GM19351 (cell line): ENCODE results near the gene MAGI1.
A peak's percentile ranks its signal among the peaks of the same experiment; 100 is the strongest.
"Not testable (repeated sequence)": the region's sequence is repeated elsewhere in the genome, so short reads cannot be mapped to it uniquely, and the experiment has no call there.

Source experiments
- ATAC-seq: cut with Tn5 transposase; IDR thresholded peaks from one replicate; pipeline ENCODE4 v1.9.1; 2021; ENCODE audit warnings: mild to moderate bottlenecking, moderate library complexity; ENCODE audit not compliant: unreplicated experiment

MAGI1 gene

DNA sequence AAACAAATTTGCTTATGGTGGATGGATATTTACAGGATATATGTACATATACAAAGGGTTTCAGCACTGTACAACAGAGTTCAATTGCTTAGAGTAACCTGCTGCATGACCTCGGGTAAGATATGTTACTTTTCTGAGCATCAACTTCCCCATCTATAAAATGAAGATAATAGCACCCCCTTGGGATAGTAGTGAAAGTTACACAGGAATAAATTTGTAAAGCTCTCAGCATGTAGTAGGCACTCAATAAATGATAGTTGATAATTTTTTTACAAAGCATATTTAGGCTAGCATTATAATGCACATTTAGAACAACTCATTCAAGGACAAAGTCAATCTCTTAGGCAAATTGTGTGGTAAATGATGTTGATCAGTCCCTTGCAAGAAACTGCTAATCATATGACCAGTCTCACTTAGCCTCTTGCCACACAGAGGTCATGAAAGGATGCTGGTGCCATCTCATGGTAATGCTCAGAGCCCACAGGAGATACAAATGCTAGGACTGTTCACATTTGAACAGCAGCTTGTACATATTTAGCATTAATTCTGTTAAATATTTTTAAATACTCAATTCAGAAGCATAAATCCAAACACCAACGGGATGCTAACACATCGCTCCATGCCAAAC is 123.9 kb downstream of the MAGI1 start:
- peak; percentile 74 for ATAC-seq

DNA sequence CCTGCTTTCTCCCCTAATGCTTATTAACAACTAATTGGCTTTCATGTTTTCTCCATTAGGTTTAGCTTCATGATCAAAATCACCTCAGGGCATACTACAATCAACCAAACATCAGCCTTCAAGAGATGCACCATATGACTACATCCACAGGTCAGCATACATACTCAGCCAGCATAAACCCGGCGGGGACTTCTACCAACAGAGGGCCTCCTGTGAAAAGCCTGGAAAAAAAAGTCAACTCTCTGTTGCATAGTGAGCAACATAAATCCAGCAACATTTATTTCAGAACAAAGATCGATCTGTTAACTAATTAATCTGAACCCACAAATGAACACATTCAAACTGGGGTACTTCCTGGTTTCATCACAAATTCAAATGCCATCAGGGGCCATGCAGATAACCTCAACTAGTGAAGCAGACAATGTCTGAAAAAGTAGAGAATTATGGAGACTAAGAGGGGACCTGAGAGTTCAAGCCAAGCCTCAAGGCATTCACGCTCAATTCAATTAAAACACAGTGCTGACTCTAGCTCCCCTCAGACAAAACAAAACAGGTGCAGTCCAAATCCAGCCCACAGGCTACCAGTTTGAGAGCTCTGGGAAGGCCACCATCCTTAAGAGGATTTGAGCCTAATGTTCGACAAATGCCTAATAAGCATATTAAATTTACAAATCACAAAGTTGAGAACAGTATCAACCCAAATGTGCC is 124.5 kb downstream of the MAGI1 start:
- ATAC-seq = no peak

DNA sequence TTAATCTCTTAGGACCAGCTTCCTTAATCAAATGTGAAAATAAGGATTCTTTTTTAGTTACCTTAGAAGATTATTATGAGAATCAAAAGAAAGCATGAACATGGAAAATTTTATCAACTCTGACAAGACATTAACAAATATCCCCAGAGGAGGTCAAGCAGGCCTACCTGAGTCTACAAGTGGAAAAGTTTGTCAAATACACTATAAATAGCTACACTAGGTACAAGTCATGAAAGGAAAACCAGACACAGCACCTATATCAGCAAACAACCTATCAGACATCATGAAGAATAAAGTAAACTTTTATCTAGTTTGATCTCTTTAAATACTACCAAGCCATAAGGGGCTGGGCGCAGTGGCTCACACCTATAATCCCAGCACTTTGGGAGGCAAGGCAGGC is 126.1 kb downstream of the MAGI1 start:
- ATAC-seq = no peak

DNA sequence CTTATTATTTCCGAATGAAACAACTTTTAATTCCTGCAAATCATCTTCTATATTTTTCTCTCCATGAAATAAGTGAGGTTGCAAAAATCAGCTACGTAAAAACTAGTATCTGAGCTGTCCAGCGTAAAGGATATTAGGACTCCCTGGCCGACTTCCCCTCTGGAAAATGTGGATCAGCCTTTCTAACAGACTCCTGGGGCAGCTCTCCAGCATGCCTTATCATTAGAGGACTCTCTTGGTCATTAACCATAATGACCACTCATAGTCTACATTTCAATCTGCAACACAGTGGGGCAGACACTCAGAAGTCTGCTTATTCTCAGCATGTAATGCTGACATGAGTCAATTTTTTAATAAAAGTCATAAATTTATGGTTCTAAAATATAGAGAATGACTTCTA is 130.1 kb downstream of the MAGI1 start:
- ATAC-seq = no peak

DNA sequence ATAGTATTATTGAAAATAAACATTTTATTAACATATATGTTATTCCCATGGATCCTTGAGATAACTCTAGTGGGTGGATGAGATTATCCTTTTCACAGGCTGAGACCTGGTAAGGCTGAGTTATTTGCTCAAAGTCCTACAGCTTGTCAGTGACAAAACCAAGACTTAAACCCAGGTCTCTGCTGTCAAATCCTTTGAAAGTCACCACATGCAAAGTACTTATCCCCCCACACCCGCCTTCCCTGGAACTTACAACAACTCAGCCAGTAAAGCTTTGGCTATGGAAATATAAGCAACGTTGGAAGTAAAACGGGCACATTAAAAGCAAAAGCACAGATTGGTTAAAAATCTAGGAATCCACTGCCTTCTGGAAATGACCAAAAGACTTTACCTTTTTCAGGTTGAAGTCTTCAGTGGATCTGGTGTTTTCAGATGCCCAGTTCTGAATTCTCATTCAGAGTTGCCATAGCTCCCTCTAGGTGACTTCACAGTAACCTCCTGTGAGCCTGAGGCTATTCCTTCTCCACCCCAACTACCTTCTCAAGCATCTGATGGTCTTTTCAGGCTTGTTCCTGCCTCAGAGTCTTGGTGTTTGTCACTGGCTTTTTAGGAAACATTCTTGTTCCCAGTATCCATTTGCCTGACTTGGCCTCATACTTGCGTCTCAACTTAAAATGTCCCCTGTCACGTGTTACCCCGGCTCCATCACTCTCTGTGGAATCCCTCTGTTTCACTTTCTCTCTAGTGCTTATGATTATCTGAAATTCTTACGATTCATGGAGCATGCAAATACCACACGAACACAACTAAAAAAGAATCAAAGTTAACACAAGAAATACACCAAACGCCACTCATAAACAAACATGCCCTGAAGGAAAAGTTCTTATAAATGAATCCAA is 131.2 kb downstream of the MAGI1 start:
- no peak for ATAC-seq

DNA sequence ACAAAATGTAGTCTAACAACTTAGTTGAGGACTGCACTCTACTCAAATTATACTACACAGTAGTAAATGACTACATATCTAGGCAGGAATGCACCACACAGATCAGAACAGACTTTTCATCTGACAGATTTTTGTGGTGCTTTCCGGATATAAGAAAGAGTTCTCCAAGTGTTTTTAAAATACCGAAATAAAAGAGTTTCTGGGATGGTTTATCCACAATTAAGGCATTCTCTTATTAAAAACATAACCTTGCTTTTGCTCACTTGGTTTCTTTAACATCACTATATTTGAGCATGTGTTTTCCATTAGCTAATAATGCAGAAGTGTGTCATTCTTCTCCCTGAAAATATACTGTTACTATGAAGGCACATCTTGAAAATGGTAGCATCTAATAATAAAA is 132.9 kb downstream of the MAGI1 start:
- no peak for ATAC-seq

DNA sequence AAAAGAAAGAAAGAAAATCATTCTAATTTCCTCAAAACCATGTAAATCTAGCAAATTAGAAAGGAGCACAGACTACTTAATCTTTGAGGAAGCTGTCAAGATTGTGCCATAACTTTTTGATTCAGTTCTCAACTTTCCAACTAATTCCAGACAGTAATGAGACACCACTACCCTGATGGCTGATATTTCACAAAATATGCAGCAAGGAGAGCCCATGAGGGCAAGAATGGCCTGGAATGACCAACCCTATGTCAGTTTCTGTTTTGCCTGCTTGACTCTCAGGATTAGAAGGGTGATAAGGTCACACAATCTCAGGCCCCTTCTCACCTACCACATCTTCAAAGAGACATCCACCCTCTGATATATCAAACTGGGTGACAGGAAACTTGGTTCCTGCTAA is 134.7 kb downstream of the MAGI1 start:
- no peak for ATAC-seq

DNA sequence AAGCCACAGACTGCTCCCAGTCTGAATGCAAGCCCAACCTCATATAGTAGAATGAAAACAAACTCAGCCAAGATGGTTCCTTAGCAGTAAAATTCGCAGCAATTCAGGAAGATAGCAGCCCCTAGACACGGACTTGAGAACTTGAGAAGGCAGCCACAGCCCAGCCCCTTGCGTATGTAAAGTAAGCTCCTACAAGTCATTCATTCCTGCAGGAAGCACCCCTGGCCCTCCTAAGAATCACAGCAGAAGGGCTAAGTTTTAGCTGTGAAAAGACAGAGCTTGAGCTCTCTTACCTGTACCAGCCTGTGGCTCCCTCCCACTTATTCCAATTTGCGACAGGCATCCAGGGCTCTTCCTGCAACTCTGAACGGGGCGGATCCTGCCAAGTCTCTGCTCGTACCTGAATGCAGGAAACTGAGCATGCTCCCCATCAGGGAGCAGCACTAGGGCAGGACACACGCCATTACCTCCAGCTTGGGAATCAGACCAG is 136.4 kb downstream of the MAGI1 start:
- no peak for ATAC-seq

DNA sequence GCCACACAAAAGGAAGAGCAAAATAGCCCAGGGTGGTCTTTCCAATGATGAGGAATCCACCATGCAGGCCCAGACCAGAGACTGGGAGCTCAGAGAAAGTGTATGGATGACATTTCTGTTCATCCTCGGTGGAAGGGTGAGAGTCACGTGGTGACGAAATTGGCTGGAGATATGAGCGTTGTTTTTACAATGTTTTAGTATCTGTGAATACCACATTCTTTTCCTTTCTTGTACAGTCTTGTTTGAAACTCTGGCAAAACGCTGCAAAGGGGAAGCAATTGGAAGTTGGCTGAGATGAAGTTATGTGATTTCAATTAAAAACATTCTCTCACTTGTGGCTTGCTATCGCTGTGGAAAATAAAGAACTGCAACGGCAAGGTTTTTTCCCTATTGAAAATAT is 137.5 kb downstream of the MAGI1 start:
- no peak for ATAC-seq

DNA sequence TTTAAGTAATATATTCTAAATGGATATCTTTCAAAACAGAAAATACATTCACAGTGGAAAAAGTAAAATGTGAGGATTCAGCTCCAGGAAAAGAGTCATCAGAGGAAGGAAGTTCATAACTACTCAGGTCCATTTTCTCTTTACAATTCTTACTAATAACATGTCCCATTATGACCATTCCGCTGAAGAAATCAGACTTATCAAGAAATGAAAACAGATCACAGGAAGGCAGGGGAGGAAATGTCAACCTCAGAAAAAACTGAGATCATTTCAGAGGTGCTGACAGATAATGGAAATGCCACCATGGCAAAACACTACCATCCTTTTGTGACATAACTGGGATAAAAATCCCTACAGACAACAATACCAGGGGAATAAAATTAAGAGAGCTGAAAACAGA is 139.5 kb downstream of the MAGI1 start:
- no peak for ATAC-seq

DNA sequence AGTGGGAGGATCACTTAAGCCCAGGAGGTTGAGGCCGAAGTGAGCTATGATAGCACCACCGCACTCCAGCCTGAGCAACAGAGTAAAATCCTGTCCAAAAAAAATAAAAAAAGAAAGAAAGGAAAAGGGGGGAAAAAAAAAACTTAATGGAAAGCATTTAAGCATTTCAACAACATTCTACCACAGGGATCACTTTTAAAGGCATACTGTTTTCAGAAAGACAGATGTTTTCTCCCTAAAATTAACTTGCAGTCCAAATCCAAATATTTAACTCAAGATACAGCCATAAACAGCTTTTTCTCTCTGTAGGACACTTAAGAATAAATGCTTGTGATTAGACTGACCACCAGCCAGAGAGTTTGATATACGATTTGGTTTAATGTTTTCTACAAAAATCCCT is 141.0 kb downstream of the MAGI1 start:
- ATAC-seq = no peak

DNA sequence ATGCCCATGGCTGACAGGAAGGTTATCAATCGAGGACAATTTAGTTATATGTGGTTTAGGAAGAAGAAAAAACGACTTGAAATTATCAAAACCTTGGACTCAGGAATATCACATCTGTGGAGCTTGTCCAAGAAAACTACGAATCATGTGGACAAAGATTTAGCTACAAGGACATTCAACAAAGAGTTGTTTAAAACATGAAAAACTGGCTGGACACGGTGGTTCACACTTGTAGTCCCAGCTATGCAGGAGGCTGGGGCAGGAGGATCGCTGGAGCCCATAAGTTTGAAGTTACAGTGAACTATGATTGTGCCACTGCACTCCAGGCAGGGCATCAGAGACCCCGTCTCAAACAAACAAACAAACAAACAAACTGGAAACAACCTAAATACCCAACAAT is 142.4 kb downstream of the MAGI1 start:
- no peak for ATAC-seq

DNA sequence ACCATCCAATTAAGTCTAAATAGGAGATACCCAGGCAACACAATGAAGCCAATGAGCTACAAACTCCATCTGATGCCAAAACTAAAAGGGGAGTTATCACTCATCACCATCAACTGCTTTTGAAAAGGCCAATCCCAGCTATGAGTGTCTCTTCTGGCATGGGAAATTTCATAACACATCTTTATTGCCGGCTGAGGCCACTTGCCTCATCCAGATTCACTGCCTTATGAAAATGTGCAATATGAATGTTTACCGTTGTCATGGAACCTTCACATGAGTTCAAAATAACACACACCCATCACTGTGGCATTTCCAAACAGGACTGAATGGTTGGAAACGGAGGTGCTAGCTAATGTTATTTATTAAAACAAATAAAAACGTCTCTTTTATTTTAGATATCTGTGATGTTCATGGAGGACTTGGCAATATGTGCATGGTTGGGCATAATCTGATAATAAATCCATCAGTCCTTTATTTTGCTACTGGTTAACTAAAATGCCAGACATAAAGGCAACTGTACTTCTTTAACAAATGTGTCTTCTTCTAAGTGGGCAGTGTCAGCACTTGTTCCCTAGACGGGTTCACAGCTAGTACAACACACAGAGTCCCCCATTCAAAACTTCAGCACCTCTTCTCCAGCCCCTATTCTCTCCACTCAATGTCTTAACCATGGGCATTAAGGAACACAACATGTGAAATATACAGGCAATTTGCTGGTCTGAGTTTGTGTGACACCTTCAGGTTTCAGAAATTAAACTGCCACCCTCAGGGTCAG is 143.9 kb downstream of the MAGI1 start:
- no peak for ATAC-seq

DNA sequence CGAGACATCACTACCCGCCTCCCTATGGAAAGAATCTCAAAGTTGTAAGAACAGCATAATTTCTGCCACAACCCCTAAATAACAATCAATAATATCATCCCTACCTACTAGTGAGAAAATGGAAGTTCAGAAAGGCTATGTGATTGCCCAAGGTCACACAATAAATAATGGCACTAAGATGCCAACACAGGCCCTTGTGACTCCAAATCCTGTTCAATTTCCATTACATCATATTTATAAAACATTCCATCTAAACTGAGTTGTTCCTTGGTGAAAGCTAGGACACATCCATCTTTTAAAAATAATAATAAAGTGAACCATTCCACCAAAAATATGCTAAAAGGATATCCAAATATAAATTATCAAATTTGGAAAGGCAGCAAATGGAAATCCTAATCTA is 144.6 kb downstream of the MAGI1 start:
- no peak for ATAC-seq

DNA sequence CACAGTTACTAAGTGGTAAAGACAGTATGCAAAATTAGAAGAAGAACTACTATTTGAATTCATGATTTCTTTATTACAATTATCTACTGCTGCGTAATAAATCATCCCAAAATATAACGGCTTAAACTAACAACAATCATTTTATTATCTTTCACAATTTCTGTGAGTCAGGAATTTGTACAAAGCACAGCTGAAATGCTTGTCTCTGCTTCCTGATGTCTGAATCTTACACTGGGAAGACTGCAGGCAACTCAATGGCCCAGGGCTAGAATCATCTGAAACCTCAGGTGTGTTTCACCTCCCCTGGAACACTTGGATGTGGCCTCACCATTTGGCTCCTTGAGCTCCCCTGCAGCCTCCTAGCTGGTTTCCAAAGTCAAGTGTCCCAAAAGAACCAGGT is 145.1 kb downstream of the MAGI1 start:
- no peak for ATAC-seq

DNA sequence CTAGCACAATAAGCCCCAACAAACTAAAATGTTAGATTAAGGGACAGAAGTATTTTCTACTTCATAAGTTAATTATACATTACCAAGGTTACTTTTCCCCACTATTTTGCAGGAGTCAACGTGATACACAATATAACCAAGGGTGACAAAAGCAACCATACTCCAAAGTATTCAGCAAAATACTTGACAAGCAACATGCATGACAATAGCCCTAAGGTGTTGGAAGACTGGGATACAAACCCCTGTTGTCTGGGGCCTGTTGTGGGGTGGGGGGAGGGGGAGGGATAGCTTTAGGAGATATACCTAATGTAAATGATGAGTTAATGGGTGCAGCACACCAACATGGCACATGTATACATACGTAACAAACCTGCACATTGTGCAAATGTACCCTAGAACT is 147.2 kb downstream of the MAGI1 start:
- not testable (repeated sequence) for ATAC-seq

DNA sequence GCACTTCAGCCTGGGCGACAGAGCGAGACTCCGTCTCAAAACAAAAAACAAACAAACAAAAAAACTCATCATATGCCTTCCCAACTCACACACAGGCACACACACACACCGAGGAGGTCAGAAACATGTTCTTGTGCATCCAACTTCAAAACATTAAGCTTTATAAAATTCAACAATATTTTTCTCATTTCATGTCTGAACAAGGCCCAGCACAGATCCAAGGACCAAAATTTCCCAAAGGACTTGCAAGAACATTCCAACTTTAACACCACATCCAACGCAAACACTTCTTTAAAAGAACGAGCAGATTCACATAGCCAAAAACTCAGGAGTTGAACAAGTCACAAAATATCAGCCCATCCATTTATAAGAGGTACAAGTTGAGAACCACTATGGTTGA is 148.4 kb downstream of the MAGI1 start:
- no peak for ATAC-seq

DNA sequence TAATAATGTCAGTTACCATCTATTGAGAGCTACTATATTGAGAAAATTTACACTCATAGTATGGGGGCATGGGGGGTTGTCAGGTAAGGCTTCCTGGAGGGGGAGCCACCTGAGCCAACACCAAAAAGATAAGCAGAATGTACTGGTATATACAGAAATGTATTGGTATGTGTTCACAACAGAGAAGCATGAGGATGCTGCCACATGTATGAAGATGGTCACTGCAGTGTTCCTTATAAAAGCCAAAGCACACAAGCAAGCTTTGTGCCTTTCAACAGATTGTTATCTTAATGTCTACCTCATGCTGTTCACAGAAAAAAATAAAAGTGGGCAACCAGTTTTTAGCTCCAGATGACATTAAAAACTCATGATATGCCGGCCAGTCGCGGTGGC is 149.0 kb downstream of the MAGI1 start:
- ATAC-seq = no peak

DNA sequence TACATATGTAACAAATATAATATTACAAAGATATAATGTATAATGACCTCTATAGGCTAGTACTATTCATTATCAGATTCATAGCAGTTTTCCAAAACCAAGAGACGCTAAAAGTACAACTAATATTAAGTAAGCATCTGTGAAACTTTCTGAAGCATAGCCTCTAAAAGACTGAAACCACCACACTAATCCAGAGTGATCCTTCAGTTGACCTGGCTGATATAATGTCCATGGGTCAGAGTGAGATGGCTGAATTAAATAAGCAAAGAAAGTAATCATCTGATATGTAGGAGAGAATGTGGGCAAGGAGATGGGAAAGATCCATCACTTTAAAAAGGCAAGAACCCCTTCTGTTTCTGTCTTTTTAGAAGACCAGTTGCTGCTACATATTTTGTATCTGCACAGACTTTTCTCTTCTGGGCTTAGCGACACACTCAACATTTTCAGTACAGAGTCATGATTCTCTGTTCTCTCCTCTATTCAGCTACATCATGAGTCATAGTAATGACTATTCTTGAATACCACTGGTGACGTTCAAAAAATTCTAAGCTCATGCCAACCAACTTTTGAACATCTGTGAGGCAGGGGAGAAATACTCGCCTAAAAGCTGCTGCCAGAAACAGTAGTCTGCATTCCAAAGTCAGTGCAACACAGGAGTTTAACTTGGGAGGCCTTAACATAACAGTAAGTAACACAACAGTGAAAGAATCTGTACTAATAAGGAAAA is 149.6 kb downstream of the MAGI1 start:
- peak; percentile 62 for ATAC-seq

DNA sequence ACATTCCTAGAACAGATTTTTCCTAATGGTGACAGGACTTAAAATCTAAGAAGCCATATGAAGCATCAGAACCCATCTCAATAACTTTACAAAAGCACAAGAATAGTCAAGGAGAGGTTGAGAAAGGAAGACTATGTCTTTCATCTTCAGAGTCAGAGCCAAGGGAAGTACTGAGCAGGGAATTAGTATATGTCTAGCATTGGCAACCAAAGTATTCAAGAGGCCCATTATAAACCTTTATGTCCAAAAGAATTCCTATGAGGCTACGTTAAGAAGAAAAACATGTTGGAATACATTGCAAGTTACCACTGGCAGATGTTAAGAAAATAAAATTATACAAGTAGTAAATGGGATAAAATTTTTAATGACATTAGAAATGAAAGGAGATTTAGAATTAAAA is 150.5 kb downstream of the MAGI1 start:
- ATAC-seq = no peak
